Measurements from ENCODE around the gene NDUFAF3.

The NDUFAF3 gene

GRCh38 chr3:49021813-49022687 lies at the start of gene NDUFAF3:
NDUFAF3 (plus strand) TSS chr3:49022121; CDS start chr3:49022145, 24 bp downstream.
- peak; percentile 96 to 97 for DNase-seq

GRCh38 chr3:48974076-48974864 lies 47.7 kb upstream of the NDUFAF3 start:
- TF ChIP-seq POLR2A (IDR thresholded peaks at IDR 0.05; ENCODE audit: low read length): no peak
- no peak for TF ChIP-seq GATA1 (IDR thresholded peaks at IDR 0.05; ENCODE audit: low read depth, low read length)
- no peak for DNase-seq

More at GRCh38 chr3:49021813-49022687, at the start of gene NDUFAF3:
- peak; percentile 80 for TF ChIP-seq POLR2A (IDR thresholded peaks at IDR 0.05; ENCODE audit: low read length)
- TF ChIP-seq GATA1 (IDR thresholded peaks at IDR 0.05; ENCODE audit: low read depth, low read length): no peak

GRCh38 chr3:48979451-48979850 lies 42.5 kb upstream of the NDUFAF3 start:
- no peak for DNase-seq
- no peak for TF ChIP-seq GATA1 (IDR thresholded peaks at IDR 0.05; ENCODE audit: low read depth, low read length)
- no peak for TF ChIP-seq POLR2A (IDR thresholded peaks at IDR 0.05; ENCODE audit: low read length)

- no peak for DNase-seq
- no peak for TF ChIP-seq POLR2A (IDR thresholded peaks at IDR 0.05; ENCODE audit: low read length)
- TF ChIP-seq GATA1 (IDR thresholded peaks at IDR 0.05; ENCODE audit: low read depth, low read length): no peak
These were observed 41.6 kb upstream of the NDUFAF3 start for GRCh38 chr3:48980295-48980694.

GRCh38 chr3:48982016-48982415 lies 39.9 kb upstream of the NDUFAF3 start:
- TF ChIP-seq POLR2A (IDR thresholded peaks at IDR 0.05; ENCODE audit: low read length): no peak
- no peak for TF ChIP-seq GATA1 (IDR thresholded peaks at IDR 0.05; ENCODE audit: low read depth, low read length)
- no peak for DNase-seq

GRCh38 chr3:48982686-48983085 lies 39.2 kb upstream of the NDUFAF3 start:
- TF ChIP-seq GATA1 (IDR thresholded peaks at IDR 0.05; ENCODE audit: low read depth, low read length) (no peak), POLR2A (IDR thresholded peaks at IDR 0.05; ENCODE audit: low read length) (no peak)
- DNase-seq: no peak

- no peak for DNase-seq
- TF ChIP-seq POLR2A (IDR thresholded peaks at IDR 0.05; ENCODE audit: low read length): no peak
- TF ChIP-seq GATA1 (IDR thresholded peaks at IDR 0.05; ENCODE audit: low read depth, low read length): no peak
These were observed 38.8 kb upstream of the NDUFAF3 start for GRCh38 chr3:48983096-48983495.

GRCh38 chr3:48984663-48985062 lies 37.3 kb upstream of the NDUFAF3 start:
- no peak for DNase-seq
- TF ChIP-seq GATA1 (IDR thresholded peaks at IDR 0.05; ENCODE audit: low read depth, low read length) (no peak), POLR2A (IDR thresholded peaks at IDR 0.05; ENCODE audit: low read length) (no peak)

- no peak for DNase-seq
- TF ChIP-seq GATA1 (IDR thresholded peaks at IDR 0.05; ENCODE audit: low read depth, low read length) (no peak), POLR2A (IDR thresholded peaks at IDR 0.05; ENCODE audit: low read length) (no peak)
These were observed 36.0 kb upstream of the NDUFAF3 start for GRCh38 chr3:48985831-48986376.

GRCh38 chr3:48989126-48989795 lies 32.7 kb upstream of the NDUFAF3 start:
- TF ChIP-seq POLR2A (IDR thresholded peaks at IDR 0.05; ENCODE audit: low read length) (no peak), GATA1 (IDR thresholded peaks at IDR 0.05; ENCODE audit: low read depth, low read length) (no peak)
- peak; percentile 54 to 56 for DNase-seq

GRCh38 chr3:48989796-48990635 lies 31.9 kb upstream of the NDUFAF3 start, which contains the start of gene P4HTM:
P4HTM (plus strand) TSS chr3:48990241; CDS start chr3:48990257, 16 bp downstream.
- peak; percentile 89 for TF ChIP-seq POLR2A (IDR thresholded peaks at IDR 0.05; ENCODE audit: low read length)
- TF ChIP-seq GATA1 (IDR thresholded peaks at IDR 0.05; ENCODE audit: low read depth, low read length): no peak
- DNase-seq: peak; percentile 90 to 94

GRCh38 chr3:48990636-48991469 lies 31.1 kb upstream of the NDUFAF3 start:
- TF ChIP-seq POLR2A (IDR thresholded peaks at IDR 0.05; ENCODE audit: low read length) (no peak), GATA1 (IDR thresholded peaks at IDR 0.05; ENCODE audit: low read depth, low read length) (no peak)
- peak; percentile 68 to 70 for DNase-seq
